ENCODE data around the gene SLTM. TPM values are rescaled to one million over a fixed set of nuclear protein-coding genes. Genes with fewer than 3 reads are reported as not detected.

Gene SLTM
- total and polyA plus RNA-seq, 2 donors from 2014 or later: 30.5 to 93.5 TPM

- FAIRE-seq: no peak
- intact Hi-C loops (cut with DNase I): no loop called here
- Histone ChIP-seq H3K36me3 (ENCODE audit: control insufficient read depth in 2 of 3, insufficient read depth in 3 of 3, low read length in 3 of 3) (peaks cover 0 to 2% (median 0%) of the 10 kb centered on the region in 3 donors), H3K4me3 (ENCODE audit: low read length in 3 of 3) (peak overlapping the region; percentile 76 to 96 (median 85)), H3K27ac (ENCODE audit: low read depth in 2 of 2, low read length in 2 of 2) (peak overlapping the region; percentile 99), H3K9me3 (ENCODE audit: control insufficient read depth in 2 of 3, insufficient read depth in 1 of 3, low read length in 3 of 3) (no peaks in the 10 kb centered on the region), H3K27me3 (ENCODE audit: control insufficient read depth, insufficient read depth, low read length) (no peaks in the 10 kb centered on the region), H3K9ac (ENCODE audit: low read length in 3 of 3) (peak overlapping the region; percentile 88 to 99 (median 94)), H3K4me1 (ENCODE audit: control insufficient read depth in 2 of 3, insufficient read depth in 2 of 3, low read depth in 1 of 3, low read length in 3 of 3) (peaks cover 0 to 17% (median 5%) of the 10 kb centered on the region in 3 donors)
- no peak for TF ChIP-seq CTCF (IDR thresholded peaks at IDR 0.05; ENCODE audit: borderline replicate concordance, extremely low read depth, insufficient read depth)
- DNase-seq: peak in 2 of 5 donors; percentile 74 to 75
Measured at GRCh38 chr15:58932710-58933280, 684 bp downstream of the SLTM start.

- FAIRE-seq (peak; percentile 21), DNase-seq (peak in 2 of 5 donors; percentile 58 to 65)
- intact Hi-C loops (cut with DNase I): no loop called here
- no peaks in the 10 kb centered on the region for H3K9me3 ChIP-seq (ENCODE audit: control insufficient read depth in 2 of 3, insufficient read depth in 1 of 3, low read length in 3 of 3)
- peak overlapping the region; percentile 88 to 99 (median 94) for H3K9ac ChIP-seq (ENCODE audit: low read length in 3 of 3)
- TF ChIP-seq CTCF (IDR thresholded peaks at IDR 0.05; ENCODE audit: borderline replicate concordance, extremely low read depth, insufficient read depth): no peak
- peaks cover 0 to 2% (median 0%) of the 10 kb centered on the region in 3 donors for H3K36me3 ChIP-seq (ENCODE audit: control insufficient read depth in 2 of 3, insufficient read depth in 3 of 3, low read length in 3 of 3)
- peak overlapping the region; percentile 76 to 96 (median 85) for H3K4me3 ChIP-seq (ENCODE audit: low read length in 3 of 3)
- H3K27ac ChIP-seq (ENCODE audit: low read depth in 2 of 2, low read length in 2 of 2): peak overlapping the region; percentile 99
- peaks cover 0 to 17% (median 5%) of the 10 kb centered on the region in 3 donors for H3K4me1 ChIP-seq (ENCODE audit: control insufficient read depth in 2 of 3, insufficient read depth in 2 of 3, low read depth in 1 of 3, low read length in 3 of 3)
- no peaks in the 10 kb centered on the region for H3K27me3 ChIP-seq (ENCODE audit: control insufficient read depth, insufficient read depth, low read length)
Measured at GRCh38 chr15:58931987-58932588, 1.4 kb downstream of the SLTM start.

GRCh38 chr15:58929891-58930416 is 3.5 kb downstream of the SLTM start:
- H3K36me3 ChIP-seq (ENCODE audit: control insufficient read depth in 2 of 3, insufficient read depth in 3 of 3, low read length in 3 of 3): peaks cover 2 to 5% (median 3%) of the 10 kb centered on the region in 3 donors
- no peak overlapping the region for H3K27ac ChIP-seq (ENCODE audit: low read depth in 2 of 2, low read length in 2 of 2)
- intact Hi-C loops (cut with DNase I): no loop called here
- DNase-seq (no peak), FAIRE-seq (no peak)
- H3K9me3 ChIP-seq (ENCODE audit: control insufficient read depth in 2 of 3, insufficient read depth in 1 of 3, low read length in 3 of 3): no peaks in the 10 kb centered on the region
- peaks cover 0 to 17% (median 5%) of the 10 kb centered on the region in 3 donors for H3K4me1 ChIP-seq (ENCODE audit: control insufficient read depth in 2 of 3, insufficient read depth in 2 of 3, low read depth in 1 of 3, low read length in 3 of 3)
- H3K4me3 ChIP-seq (ENCODE audit: low read length in 3 of 3): no peak overlapping the region
- no peaks in the 10 kb centered on the region for H3K27me3 ChIP-seq (ENCODE audit: control insufficient read depth, insufficient read depth, low read length)
- TF ChIP-seq CTCF (IDR thresholded peaks at IDR 0.05; ENCODE audit: borderline replicate concordance, extremely low read depth, insufficient read depth): no peak
- H3K9ac ChIP-seq (ENCODE audit: low read length in 3 of 3): no peak overlapping the region
